Neural cell (in vitro differentiated cells): ENCODE results near the gene LRP1.

ENCODE experiments used
- CTCF ChIP-seq: fragments of 450-650 bp; IDR thresholded peaks from 2 replicates; pipeline ENCODE4 v1.5.1; 2014; ENCODE audit warnings: antibody characterized with exemption, mild to moderate bottlenecking, moderate library complexity; ENCODE audit not compliant: poor library complexity, severe bottlenecking
- EP300 ChIP-seq: fragments of 450-650 bp; conservative IDR thresholded peaks from 2 replicates; pipeline ENCODE4 v1.6.1; 2014; ENCODE audit warnings: antibody characterized with exemption, mild to moderate bottlenecking, moderate library complexity; ENCODE audit not compliant: poor library complexity, severe bottlenecking
- EZH2 ChIP-seq: fragments of 200-600, 300-800 bp; shearing (Covaris generic), sonication (generic); IDR thresholded peaks from 2 replicates; pipeline ENCODE4 v1.6.1; 2014; ENCODE audit warnings: antibody characterized with exemption, low read length, borderline replicate concordance, mild to moderate bottlenecking; ENCODE audit not compliant: insufficient read depth, poor library complexity, severe bottlenecking
- MXI1 ChIP-seq: fragments of 450-650 bp; conservative IDR thresholded peaks from 2 replicates; pipeline ENCODE4 v1.6.1; 2014; ENCODE audit warnings: antibody characterized with exemption, mild to moderate bottlenecking; ENCODE audit not compliant: poor library complexity, severe bottlenecking
- POLR2AphosphoS5 ChIP-seq: IDR thresholded peaks from 2 replicates; pipeline ENCODE4 v1.6.1; 2012
- SMC3 ChIP-seq: fragments of 450-650 bp; conservative IDR thresholded peaks from 2 replicates; pipeline ENCODE4 v1.6.1; 2014; ENCODE audit warnings: antibody characterized with exemption, mild to moderate bottlenecking, moderate library complexity; ENCODE audit not compliant: poor library complexity

- TF ChIP-seq CTCF (no peak), EP300 (no peak), SMC3 (no peak), POLR2AphosphoS5 (no peak), EZH2 (no peak), MXI1 (no peak)
These were observed 6.7 kb downstream of the LRP1 start for GRCh38 chr12:57134949-57135348.
